HFFc6 (cell line): ENCODE data around the gene MED27. TPM values are rescaled to one million over a fixed set of nuclear protein-coding genes. Genes with fewer than 3 reads are reported as not detected.

Experiments
- DNase-seq: peaks from one replicate; pipeline ENCODE4 v3.0.0-alpha.2; 2018
- H3K27ac Mint-ChIP-seq: 2 replicates; pipeline ENCODE4 v1.8.0; 2020; ENCODE audit warnings: mild to moderate bottlenecking, mixed read lengths
- H3K27me3 Mint-ChIP-seq: 2 replicates; pipeline ENCODE4 v1.8.0; 2021; ENCODE audit warnings: mild to moderate bottlenecking, moderate library complexity, mixed read lengths; ENCODE audit not compliant: insufficient read depth
- H3K36me3 Mint-ChIP-seq: 2 replicates; pipeline ENCODE4 v1.8.0; 2021; ENCODE audit warnings: low read depth, mixed read lengths
- H3K4me1 Mint-ChIP-seq: 2 replicates; pipeline ENCODE4 v1.8.0; 2020; ENCODE audit warnings: low read depth, mixed read lengths
- H3K4me3 Mint-ChIP-seq: 2 replicates; pipeline ENCODE4 v1.8.0; 2020; ENCODE audit warnings: mild to moderate bottlenecking, moderate library complexity, mixed read lengths
- H3K9me3 Mint-ChIP-seq: 2 replicates; pipeline ENCODE4 v1.8.0; 2020; ENCODE audit warnings: mild to moderate bottlenecking, mixed read lengths
- total RNA-seq, 6 experiments: library from RNA; stranded (reverse); fragmentation: NEBNext Ultra II Directional; extraction: Animal tissue kit (Norgen Biotek cat#: 25700); gene quantifications; 2 replicates in 1 of 6; 3 replicates in 5 of 6; pipeline ENCODE4 v1.2.3, GENCODE V29; 2021
- TF ChIP-seq, protein P1 (sequence below): fragments of 200-600 bp; sonication (generic); IDR thresholded peaks from 2 replicates; pipeline ENCODE4 v1.5.0; 2021; ENCODE audit warnings: antibody characterized with exemption, mild to moderate bottlenecking

Gene MED27
- total RNA-seq, 6 experiments from 2014 or later = 30.2 to 37.7 (median 32.7) TPM

- Mint-ChIP-seq H3K36me3 (no peaks in the 10 kb centered on the region), H3K4me1 (no peaks in the 10 kb centered on the region), H3K27me3 (peaks cover 42% of the 10 kb centered on the region), H3K4me3 (no peak overlapping the region), H3K27ac (no peak overlapping the region), H3K9me3 (no peaks in the 10 kb centered on the region)
- DNase-seq = no peak
- TF ChIP-seq, protein P1, sequence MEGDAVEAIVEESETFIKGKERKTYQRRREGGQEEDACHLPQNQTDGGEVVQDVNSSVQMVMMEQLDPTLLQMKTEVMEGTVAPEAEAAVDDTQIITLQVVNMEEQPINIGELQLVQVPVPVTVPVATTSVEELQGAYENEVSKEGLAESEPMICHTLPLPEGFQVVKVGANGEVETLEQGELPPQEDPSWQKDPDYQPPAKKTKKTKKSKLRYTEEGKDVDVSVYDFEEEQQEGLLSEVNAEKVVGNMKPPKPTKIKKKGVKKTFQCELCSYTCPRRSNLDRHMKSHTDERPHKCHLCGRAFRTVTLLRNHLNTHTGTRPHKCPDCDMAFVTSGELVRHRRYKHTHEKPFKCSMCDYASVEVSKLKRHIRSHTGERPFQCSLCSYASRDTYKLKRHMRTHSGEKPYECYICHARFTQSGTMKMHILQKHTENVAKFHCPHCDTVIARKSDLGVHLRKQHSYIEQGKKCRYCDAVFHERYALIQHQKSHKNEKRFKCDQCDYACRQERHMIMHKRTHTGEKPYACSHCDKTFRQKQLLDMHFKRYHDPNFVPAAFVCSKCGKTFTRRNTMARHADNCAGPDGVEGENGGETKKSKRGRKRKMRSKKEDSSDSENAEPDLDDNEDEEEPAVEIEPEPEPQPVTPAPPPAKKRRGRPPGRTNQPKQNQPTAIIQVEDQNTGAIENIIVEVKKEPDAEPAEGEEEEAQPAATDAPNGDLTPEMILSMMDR = no peak
Observed at GRCh38 chr9:132087438-132088030, 7.9 kb upstream of the MED27 start.

GRCh38 chr9:132082188-132082587, 2.5 kb upstream of the MED27 start:
- DNase-seq = no peak
- Mint-ChIP-seq H3K4me3 (no peak overlapping the region), H3K27me3 (peaks cover 29% of the 10 kb centered on the region), H3K36me3 (peaks cover 11% of the 10 kb centered on the region), H3K27ac (no peak overlapping the region), H3K9me3 (no peaks in the 10 kb centered on the region), H3K4me1 (peaks cover 27% of the 10 kb centered on the region)
- TF ChIP-seq, protein P1 = no peak

- H3K9me3 Mint-ChIP-seq = no peaks in the 10 kb centered on the region
- H3K4me3 Mint-ChIP-seq = peak overlapping the region; percentile 100
- TF ChIP-seq, protein P1 = no peak
- peak overlapping the region; percentile 97 for H3K27ac Mint-ChIP-seq
- peaks cover 11% of the 10 kb centered on the region; the same call in 1 of the 2 replicates for H3K27me3 Mint-ChIP-seq
- peaks cover 34% of the 10 kb centered on the region for H3K36me3 Mint-ChIP-seq
- DNase-seq = no peak
- H3K4me1 Mint-ChIP-seq = peaks cover 60% of the 10 kb centered on the region
Observed at GRCh38 chr9:132078699-132079356, 839 bp downstream of the MED27 start.

- H3K27ac Mint-ChIP-seq = peak overlapping the region; percentile 97
- TF ChIP-seq, protein P1 = no peak
- H3K36me3 Mint-ChIP-seq = peaks cover 38% of the 10 kb centered on the region
- peak; percentile 74 for DNase-seq
- H3K4me3 Mint-ChIP-seq = peak overlapping the region; percentile 100
- H3K9me3 Mint-ChIP-seq = no peaks in the 10 kb centered on the region
- H3K4me1 Mint-ChIP-seq = peaks cover 64% of the 10 kb centered on the region
- peaks cover 6% of the 10 kb centered on the region; the same call in 1 of the 2 replicates for H3K27me3 Mint-ChIP-seq
Observed at GRCh38 chr9:132077881-132078698, 1.6 kb downstream of the MED27 start.

DNA sequence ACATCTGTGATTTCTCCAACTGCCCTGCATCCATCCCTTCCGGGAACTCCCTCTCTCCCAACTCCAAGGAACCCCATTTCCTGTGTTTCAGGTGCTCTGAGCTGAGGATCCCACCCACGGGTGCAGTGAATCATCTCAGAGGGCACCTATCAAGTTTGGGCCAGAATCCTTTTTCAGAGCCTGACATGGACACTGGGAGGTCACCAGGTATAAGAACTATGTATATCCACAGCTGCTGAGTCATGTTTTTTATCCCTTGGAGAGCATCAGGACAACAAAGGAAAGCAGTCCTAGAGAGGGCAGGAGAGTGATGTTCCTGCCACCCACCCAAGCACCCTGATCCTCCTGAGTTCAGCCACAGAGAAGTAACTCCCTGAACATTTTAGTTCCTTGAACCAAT, 3.8 kb downstream of the MED27 start:
- H3K36me3 Mint-ChIP-seq = peaks cover 57% of the 10 kb centered on the region
- no peak overlapping the region for H3K4me3 Mint-ChIP-seq
- peaks cover 64% of the 10 kb centered on the region for H3K4me1 Mint-ChIP-seq
- H3K27ac Mint-ChIP-seq = peak overlapping the region; percentile 63
- DNase-seq = no peak
- peaks cover 2% of the 10 kb centered on the region; the same call in 1 of the 2 replicates for H3K27me3 Mint-ChIP-seq
- H3K9me3 Mint-ChIP-seq = no peaks in the 10 kb centered on the region
- TF ChIP-seq, protein P1 = no peak
